HG02885 (cell line): Measurements from ENCODE around the gene NMD3.
"Not testable (repeated sequence)": the region's sequence is repeated elsewhere in the genome, so short reads cannot be mapped to it uniquely, and the experiment has no call there.

Experiments
- ATAC-seq: cut with Tn5 transposase; IDR thresholded peaks from one replicate; pipeline ENCODE4 v1.9.1; 2021; ENCODE audit warnings: mild to moderate bottlenecking; ENCODE audit not compliant: unreplicated experiment, poor library complexity

NMD3 gene

GRCh38 chr3:161273589-161274218, 52.6 kb downstream of the NMD3 start:
- no peak for ATAC-seq

- peak; percentile 90 for ATAC-seq
Measured at GRCh38 chr3:161274691-161275298, 53.7 kb downstream of the NMD3 start.

- ATAC-seq: no peak
Measured at GRCh38 chr3:161275919-161276318, 54.8 kb downstream of the NMD3 start.

DNA sequence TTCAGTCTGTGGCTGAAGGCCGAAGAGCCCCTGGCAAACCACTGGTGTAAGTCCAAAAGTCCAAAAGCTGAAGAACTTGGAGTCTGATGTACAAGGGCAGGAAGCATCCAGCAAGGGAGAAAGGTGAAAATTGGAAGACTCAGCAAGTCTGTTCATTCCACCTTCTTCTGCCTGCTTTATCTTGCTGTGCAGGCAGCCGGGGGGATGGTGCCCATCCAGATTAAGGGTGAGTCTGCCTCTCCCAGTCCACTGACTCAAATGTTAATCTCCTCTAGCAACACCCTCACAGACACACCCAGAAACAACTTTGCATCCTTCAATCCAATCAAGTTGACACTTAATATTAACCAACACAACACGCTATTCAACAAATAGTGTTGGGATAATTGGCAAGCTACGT, 61.3 kb downstream of the NMD3 start:
- ATAC-seq: not testable (repeated sequence)

DNA sequence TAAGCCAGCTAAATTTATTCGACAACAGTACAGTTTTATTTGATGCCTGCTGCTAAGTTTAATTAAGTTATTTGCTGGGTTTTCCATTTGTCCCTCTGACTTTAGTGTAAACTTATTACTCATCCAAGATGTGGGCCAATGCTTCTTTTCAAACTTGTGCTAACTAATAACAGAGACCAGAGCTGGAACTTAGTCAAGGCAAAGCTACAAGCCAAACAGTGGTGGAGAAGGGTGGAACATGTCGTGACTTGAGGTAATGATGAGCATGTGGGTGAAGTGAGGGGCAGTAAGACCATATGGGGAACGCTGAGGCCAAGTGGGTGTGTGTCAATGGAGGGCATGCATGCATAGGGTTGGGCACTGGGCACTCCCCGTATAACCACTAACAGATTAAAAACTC, 63.9 kb downstream of the NMD3 start:
- no peak for ATAC-seq

DNA sequence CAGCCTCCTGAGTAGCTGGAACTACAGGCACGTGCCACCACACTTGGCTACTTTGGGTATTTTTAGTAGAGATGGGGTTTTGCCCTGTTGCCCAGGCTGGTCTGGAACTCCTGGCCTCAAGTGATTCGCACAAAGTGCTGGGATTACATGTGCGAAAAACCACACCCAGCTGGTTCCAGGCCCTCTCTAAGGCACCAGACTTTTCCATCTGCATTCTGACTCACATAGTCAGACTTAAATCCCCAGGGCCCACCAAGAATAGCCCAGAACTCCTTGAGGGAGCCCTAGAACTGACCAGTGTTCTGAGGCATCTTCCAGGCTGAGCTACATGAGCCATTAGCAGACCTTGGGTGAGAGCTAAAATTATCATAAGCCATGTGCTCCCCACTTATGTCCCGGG, 68.1 kb downstream of the NMD3 start:
- no peak for ATAC-seq

GRCh38 chr3:161291191-161291901, 70.2 kb downstream of the NMD3 start:
- no peak for ATAC-seq

- ATAC-seq: no peak
Measured at GRCh38 chr3:161293381-161293780, 72.3 kb downstream of the NMD3 start.

GRCh38 chr3:161295325-161295724, 74.2 kb downstream of the NMD3 start:
- no peak for ATAC-seq

DNA sequence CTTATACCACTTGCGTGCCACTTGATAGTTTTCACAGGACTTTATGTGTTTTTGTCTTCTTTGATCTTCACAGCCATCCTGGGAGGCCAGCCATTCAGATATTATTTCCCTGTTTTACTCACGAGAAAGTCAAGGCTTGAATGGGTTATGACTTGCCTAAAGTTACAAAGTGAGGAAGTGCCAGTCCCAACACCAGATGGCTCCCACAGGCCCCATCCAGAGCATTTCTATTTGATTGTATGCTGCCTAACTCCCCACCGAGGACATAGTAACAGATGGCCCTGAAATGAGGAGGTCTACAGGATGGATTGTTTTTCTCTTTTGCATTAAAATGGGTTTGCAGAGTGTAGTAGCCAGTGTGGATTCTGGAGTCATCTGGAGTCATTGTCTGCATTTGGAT, 75.7 kb downstream of the NMD3 start:
- ATAC-seq: no peak
